Body of pancreas (tissue), 4 donors: ENCODE measurements around the gene RNF32.

ENCODE experiments used
- POLR2A ChIP-seq, 3 donors: fragments of 450-650 bp; IDR thresholded peaks; one replicate each; pipeline ENCODE4 v1.6.1; 2016; ENCODE audit warnings: antibody characterized with exemption in 3 of 3, mild to moderate bottlenecking in 2 of 3
- TF ChIP-seq, protein P1 (sequence below), 7 experiments: fragments of 450-650 bp in 4 of 7; fragments of 200-600 bp in 3 of 7; sonication (generic) in 3 of 7; IDR thresholded peaks; one replicate each; pipeline ENCODE4 v1.5.1; 2016 to 2019; ENCODE audit warnings: antibody characterized with exemption in 7 of 7

DNA sequence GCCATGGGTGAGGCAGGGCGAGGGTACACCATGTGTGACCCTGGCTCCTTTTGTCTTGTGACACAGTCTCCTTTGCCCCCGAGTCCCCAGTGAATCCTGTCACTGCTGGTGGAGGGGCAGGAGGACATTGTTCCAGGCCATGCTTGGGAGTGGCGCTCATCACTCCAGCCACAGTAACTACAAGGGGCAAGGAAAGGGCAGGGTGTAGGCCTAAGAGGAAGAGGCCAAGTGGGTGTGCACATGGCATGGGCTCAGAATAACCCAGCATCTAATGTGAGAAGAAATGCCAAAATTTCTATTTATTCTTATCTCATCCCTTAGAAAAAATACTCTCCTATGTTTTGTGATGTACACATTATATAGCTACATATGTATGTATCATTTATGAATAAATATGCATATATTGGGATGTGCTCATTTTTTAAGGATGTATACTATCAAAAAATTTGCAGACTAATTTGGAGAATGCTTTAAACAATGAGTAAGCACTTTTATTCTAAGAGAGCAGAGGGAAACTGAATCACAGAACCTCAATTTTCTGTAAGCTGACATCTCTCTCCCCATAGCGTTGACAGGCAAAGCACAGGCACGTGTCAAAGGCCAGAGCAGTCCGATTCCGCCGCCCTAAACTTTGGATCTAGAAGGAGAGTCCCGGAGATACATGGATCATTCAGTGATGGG is 36.9 kb downstream of the RNF32 start:
- TF ChIP-seq, protein P1, sequence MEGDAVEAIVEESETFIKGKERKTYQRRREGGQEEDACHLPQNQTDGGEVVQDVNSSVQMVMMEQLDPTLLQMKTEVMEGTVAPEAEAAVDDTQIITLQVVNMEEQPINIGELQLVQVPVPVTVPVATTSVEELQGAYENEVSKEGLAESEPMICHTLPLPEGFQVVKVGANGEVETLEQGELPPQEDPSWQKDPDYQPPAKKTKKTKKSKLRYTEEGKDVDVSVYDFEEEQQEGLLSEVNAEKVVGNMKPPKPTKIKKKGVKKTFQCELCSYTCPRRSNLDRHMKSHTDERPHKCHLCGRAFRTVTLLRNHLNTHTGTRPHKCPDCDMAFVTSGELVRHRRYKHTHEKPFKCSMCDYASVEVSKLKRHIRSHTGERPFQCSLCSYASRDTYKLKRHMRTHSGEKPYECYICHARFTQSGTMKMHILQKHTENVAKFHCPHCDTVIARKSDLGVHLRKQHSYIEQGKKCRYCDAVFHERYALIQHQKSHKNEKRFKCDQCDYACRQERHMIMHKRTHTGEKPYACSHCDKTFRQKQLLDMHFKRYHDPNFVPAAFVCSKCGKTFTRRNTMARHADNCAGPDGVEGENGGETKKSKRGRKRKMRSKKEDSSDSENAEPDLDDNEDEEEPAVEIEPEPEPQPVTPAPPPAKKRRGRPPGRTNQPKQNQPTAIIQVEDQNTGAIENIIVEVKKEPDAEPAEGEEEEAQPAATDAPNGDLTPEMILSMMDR (IDR thresholded peaks at IDR 0.05): no peak
- no peak for TF ChIP-seq POLR2A (IDR thresholded peaks at IDR 0.05)
